Upper lobe of left lung (tissue), 6 donors: Measurements from ENCODE around the gene TBC1D5. TPM values are rescaled to one million over a fixed set of nuclear protein-coding genes. Genes with fewer than 3 reads are reported as not detected.
A peak's percentile ranks its signal among the peaks of the same experiment; 100 is the strongest.

Source experiments
- ATAC-seq, 2 donors: fragments of 200-7000 bp; cut with Tn5 transposase; one replicate each; pipeline ENCODE4 v1.9.1; 2022; ENCODE audit warnings: mild to moderate bottlenecking in 2 of 2, moderate library complexity in 2 of 2; ENCODE audit not compliant: low FRiP score in 2 of 2
- DNase-seq, 2 donors: peaks; one replicate each; pipeline ENCODE4 v3.0.0-alpha.2; 2019 to 2020
- H3K27ac ChIP-seq, 4 donors: fragments of 200-600 bp; sonication (generic); one replicate each; pipeline ENCODE4 v1.5.1; 2016 to 2019
- H3K27me3 ChIP-seq, 4 donors: fragments of 200-600 bp; sonication (generic); one replicate each; pipeline ENCODE4 v1.5.1; 2017 to 2019
- H3K36me3 ChIP-seq, 4 donors: fragments of 200-600 bp; sonication (generic); one replicate each; pipeline ENCODE4 v1.5.1; 2016 to 2019
- H3K4me1 ChIP-seq, 4 donors: fragments of 200-600 bp; sonication (generic); one replicate each; pipeline ENCODE4 v1.5.1; 2018 to 2019
- H3K4me3 ChIP-seq, 4 donors: fragments of 200-600 bp; sonication (generic); one replicate each; pipeline ENCODE4 v1.5.1; 2017 to 2019; ENCODE audit warnings: mild to moderate bottlenecking in 2 of 4, moderate library complexity in 1 of 4
- H3K9me3 ChIP-seq, 4 donors: fragments of 200-600 bp; sonication (generic); one replicate each; pipeline ENCODE4 v1.5.1; 2018 to 2019
- EP300 ChIP-seq, 4 donors: sonication (generic); formaldehyde crosslinking; IDR thresholded peaks; one replicate each; pipeline ENCODE4 v1.5.1; 2017; ENCODE audit warnings: antibody characterized with exemption in 4 of 4, control low read depth in 2 of 4
- POLR2A ChIP-seq, 4 donors: fragments of 450-650 bp; IDR thresholded peaks; one replicate each; pipeline ENCODE4 v1.5.1; 2016 to 2017; ENCODE audit warnings: antibody characterized with exemption in 4 of 4, mild to moderate bottlenecking in 2 of 4
- POLR2AphosphoS5 ChIP-seq, 2 donors: sonication (generic); formaldehyde crosslinking; IDR thresholded peaks; one replicate each; pipeline ENCODE4 v1.5.1; 2017; ENCODE audit warnings: antibody characterized with exemption in 2 of 2
- WGBS, 2 donors: methylation state at CpG; one replicate each; pipeline ENCODE4 v1.1.5; 2017 to 2018; 5-methylcytosine and 5-hydroxymethylcytosine counted together
- total RNA-seq, 6 donors: library from RNA; depleted of rRNA in 4 of 6; stranded (reverse); fragments of >200 nt in 4 of 6; gene quantifications; one replicate each; pipeline versions ENCODE4 v1.1.0 to v1.2.1, GENCODE V29; 2016 to 2021
- TF ChIP-seq, protein P1 (sequence below), 6 experiments: fragments of 450-650 bp in 4 of 6; fragments of 200-600 bp in 2 of 6; sonication (generic) in 2 of 6; IDR thresholded peaks; one replicate each; pipeline ENCODE4 v1.5.1; 2016 to 2019; ENCODE audit warnings: antibody characterized with exemption in 6 of 6
- donor health status: DM: no; HTN: no; CAD: no; lungs with moderate emphysema.
- donor health status: DM: no; HTN: yes; CAD: no; lungs with severe emphysema.

Gene TBC1D5
- total RNA-seq, 6 donors from 2014 or later, result 53.0 to 135 (median 63.3) TPM

DNA sequence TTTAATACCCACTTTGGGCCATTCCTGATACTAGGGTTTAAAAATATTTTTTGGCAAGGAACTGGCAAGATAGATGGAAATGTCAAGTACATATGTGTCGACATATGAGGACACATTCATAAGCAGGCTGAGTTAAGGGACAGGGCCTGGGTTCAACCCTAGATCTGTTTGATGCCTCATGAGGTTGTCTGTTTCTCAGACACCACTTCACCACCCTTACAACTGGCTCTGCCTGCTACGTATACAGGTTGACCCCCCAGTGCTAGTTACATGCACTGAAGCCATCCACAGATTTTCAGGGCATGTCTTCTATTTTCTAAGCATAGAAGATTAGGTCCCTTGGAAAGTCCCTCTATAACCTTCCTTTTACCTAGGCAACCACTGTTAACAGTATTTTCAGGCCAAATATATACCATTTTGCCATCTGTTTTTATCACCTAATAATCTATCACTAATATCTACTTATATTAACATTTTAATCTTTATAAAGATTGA, 561.0 kb downstream of the TBC1D5 start:
- H3K4me3 ChIP-seq, result no peak overlapping the region
- H3K27me3 ChIP-seq, result no peaks in the 10 kb centered on the region
- H3K4me1 ChIP-seq, result no peaks in the 10 kb centered on the region
- ATAC-seq (no peak), DNase-seq (no peak)
- H3K36me3 ChIP-seq, result peaks cover 0 to 25% (median 0%) of the 10 kb centered on the region in 4 donors
- WGBS, 2 donors, result 83 to 91% methylated on average over 2 of the region's 2 CpGs
- TF ChIP-seq POLR2A (IDR thresholded peaks at IDR 0.05), result no peak
- TF ChIP-seq, protein P1, sequence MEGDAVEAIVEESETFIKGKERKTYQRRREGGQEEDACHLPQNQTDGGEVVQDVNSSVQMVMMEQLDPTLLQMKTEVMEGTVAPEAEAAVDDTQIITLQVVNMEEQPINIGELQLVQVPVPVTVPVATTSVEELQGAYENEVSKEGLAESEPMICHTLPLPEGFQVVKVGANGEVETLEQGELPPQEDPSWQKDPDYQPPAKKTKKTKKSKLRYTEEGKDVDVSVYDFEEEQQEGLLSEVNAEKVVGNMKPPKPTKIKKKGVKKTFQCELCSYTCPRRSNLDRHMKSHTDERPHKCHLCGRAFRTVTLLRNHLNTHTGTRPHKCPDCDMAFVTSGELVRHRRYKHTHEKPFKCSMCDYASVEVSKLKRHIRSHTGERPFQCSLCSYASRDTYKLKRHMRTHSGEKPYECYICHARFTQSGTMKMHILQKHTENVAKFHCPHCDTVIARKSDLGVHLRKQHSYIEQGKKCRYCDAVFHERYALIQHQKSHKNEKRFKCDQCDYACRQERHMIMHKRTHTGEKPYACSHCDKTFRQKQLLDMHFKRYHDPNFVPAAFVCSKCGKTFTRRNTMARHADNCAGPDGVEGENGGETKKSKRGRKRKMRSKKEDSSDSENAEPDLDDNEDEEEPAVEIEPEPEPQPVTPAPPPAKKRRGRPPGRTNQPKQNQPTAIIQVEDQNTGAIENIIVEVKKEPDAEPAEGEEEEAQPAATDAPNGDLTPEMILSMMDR (IDR thresholded peaks at IDR 0.05), result no peak
- no peak for TF ChIP-seq POLR2AphosphoS5 (IDR thresholded peaks at IDR 0.05)
- TF ChIP-seq EP300 (IDR thresholded peaks at IDR 0.05), result no peak
- H3K9me3 ChIP-seq, result no peaks in the 10 kb centered on the region
- no peak overlapping the region for H3K27ac ChIP-seq

DNA sequence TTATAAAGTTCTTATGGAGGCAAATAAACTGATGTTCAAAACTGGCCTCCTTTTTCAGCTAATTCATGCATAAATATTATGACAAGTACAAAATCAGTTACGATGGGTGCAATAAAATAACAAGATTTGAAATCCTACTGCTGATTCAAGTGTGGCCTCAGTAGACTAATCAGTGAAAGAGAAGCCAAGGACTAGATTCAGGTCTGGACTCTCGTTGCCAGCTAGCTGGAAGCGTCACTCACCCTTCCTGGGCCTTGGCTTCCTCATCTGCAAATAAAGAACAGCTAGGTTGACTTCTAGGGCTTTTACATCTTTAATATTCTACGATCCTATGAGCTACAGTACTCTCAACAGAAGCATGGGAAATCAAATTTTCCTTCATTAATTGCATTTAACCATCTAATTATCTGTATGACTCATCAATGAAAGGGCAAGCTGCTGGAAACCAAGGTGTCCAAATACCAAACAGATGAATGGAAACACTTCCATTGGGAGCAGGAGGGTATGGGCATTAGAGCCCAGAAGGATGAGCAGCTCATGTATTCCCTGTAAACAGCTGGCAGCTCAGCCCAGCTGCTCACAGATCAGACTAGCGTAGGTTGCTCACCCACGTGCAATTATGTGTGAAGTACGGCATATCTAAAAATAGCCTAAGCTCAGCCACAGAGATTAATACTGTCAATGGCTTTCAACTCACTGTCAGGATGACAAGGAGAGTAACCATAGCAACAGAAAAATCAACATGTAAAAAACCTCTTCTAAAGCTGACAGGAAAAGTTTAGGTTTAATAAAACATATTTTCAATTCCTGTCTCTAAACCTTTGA, 562.8 kb downstream of the TBC1D5 start:
- Histone ChIP-seq H3K27ac (no peak overlapping the region), H3K27me3 (no peaks in the 10 kb centered on the region), H3K4me1 (no peaks in the 10 kb centered on the region), H3K36me3 (peaks cover 0 to 21% (median 0%) of the 10 kb centered on the region in 4 donors), H3K9me3 (no peaks in the 10 kb centered on the region), H3K4me3 (no peak overlapping the region)
- 81 to 83% methylated on average over 7 of the region's 7 CpGs for WGBS, 2 donors
- ATAC-seq, result no peak
- DNase-seq, result no peak
- no peak for TF ChIP-seq EP300 (IDR thresholded peaks at IDR 0.05)
- TF ChIP-seq, protein P1 (IDR thresholded peaks at IDR 0.05), result no peak
- no peak for TF ChIP-seq POLR2AphosphoS5 (IDR thresholded peaks at IDR 0.05)
- no peak for TF ChIP-seq POLR2A (IDR thresholded peaks at IDR 0.05)

DNA sequence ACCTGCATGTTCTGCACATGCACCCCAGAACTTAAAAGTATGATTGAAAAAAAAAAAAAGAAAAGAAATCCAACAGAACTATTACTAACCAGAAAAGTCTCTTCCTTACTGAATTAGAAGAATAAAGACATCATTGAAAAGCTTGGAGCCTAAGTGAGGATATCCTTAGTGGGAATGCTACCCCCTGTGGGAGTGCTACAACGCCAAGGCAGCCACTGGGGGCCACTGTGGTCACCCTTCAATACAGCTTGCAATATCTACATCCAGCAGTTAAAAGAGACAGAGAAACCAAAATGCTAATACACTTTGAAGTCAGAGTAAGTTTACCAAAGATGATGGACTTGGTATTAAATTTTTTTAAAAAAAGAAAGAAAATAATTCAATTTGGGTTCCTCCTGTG, 565.7 kb downstream of the TBC1D5 start:
- TF ChIP-seq POLR2AphosphoS5 (IDR thresholded peaks at IDR 0.05), result no peak
- no peak for TF ChIP-seq EP300 (IDR thresholded peaks at IDR 0.05)
- no peaks in the 10 kb centered on the region for H3K4me1 ChIP-seq
- H3K9me3 ChIP-seq, result no peaks in the 10 kb centered on the region
- no peaks in the 10 kb centered on the region for H3K27me3 ChIP-seq
- H3K36me3 ChIP-seq, result no peaks in the 10 kb centered on the region
- H3K4me3 ChIP-seq, result no peak overlapping the region
- DNase-seq (no peak), ATAC-seq (no peak)
- no peak overlapping the region for H3K27ac ChIP-seq
- 69 to 88% methylated on average over 1 of the region's 1 CpG for WGBS, 2 donors

DNA sequence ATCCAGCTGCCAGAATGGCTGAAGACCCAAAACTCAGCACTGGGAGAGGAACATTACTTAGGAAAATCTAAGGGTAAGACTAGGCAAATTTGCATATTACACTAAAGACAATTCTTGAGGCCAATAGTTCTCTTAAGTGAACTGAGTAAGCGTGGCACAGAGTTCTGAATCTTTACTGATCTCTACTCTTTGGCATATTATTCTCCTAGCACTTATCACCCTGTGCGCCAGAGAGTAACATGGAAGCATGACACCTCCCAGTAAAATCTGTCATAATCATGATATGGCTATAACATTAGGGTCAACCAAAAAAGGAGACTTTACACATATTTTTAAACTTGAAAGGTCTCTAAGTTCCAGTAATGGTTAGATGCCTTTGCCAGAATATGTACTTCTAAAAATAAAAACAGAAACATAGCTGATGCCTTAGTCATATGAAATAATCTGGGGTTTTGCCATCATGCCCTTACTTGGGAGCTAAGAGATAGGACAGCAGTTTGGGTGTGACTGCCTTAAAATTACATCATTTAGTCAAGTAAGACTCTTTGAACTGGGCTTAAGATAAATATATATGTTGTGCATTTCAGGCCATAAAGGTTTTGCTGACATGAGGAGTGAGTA, 567.1 kb downstream of the TBC1D5 start:
- DNase-seq (no peak), ATAC-seq (peak in 1 of 2 donors; percentile 65)
- Histone ChIP-seq H3K36me3 (no peaks in the 10 kb centered on the region), H3K27me3 (no peaks in the 10 kb centered on the region), H3K4me1 (no peaks in the 10 kb centered on the region), H3K27ac (peak overlapping the region in 1 of 4 donors; percentile 29), H3K9me3 (no peaks in the 10 kb centered on the region), H3K4me3 (no peak overlapping the region)
- TF ChIP-seq POLR2AphosphoS5 (IDR thresholded peaks at IDR 0.05) (no peak), EP300 (IDR thresholded peaks at IDR 0.05) (no peak), POLR2A (IDR thresholded peaks at IDR 0.05) (no peak)
- TF ChIP-seq, protein P1 (IDR thresholded peaks at IDR 0.05), result no peak
- 87 to 95% methylated on average over 2 of the region's 2 CpGs for WGBS, 2 donors

DNA sequence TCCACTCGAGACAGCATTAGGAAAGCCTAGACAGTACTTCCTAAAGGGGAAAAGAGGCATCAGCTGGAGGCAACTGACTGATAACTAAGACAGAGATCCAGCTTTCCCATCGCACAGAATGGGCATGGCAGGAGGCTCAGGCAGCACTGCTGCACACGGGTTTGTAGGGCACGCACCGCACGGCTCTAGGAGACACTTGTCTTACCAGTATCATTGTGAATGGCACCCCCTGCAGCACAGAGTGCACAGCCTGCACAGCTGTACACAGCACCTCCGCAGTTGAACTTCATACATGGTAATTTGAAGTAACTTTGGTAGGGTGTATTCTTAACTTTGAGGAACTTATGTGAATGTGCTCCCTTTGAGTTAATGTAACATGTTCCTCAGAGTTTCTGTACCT, 576.1 kb downstream of the TBC1D5 start:
- Histone ChIP-seq H3K4me1 (no peaks in the 10 kb centered on the region), H3K27ac (no peak overlapping the region), H3K27me3 (no peaks in the 10 kb centered on the region), H3K9me3 (no peaks in the 10 kb centered on the region), H3K4me3 (no peak overlapping the region), H3K36me3 (peaks cover 0 to 64% (median 24%) of the 10 kb centered on the region in 4 donors)
- DNase-seq, result no peak
- WGBS, 2 donors, result 84 to 93% methylated on average over 4 to 7 of the region's 7 CpGs
- TF ChIP-seq POLR2A (IDR thresholded peaks at IDR 0.05) (no peak), EP300 (IDR thresholded peaks at IDR 0.05) (no peak), POLR2AphosphoS5 (IDR thresholded peaks at IDR 0.05) (no peak)
- TF ChIP-seq, protein P1 (IDR thresholded peaks at IDR 0.05), result no peak
- ATAC-seq, result no peak
